Activated CD8-positive, alpha-beta memory T cell treated with anti-CD3 and anti-CD28 coated beads, Interleukin-2, amount 50 U/mL, for 24 hours (primary cell): ENCODE results near the gene PEDS1.
A peak's percentile ranks its signal among the peaks of the same experiment; 100 is the strongest.
"Not testable (repeated sequence)": the region's sequence is repeated elsewhere in the genome, so short reads cannot be mapped to it uniquely, and the experiment has no call there.

Experiments
- DNase-seq: peaks from one replicate; pipeline ENCODE4 v3.0.0-alpha.2; 2020; ENCODE audit errors: extremely low read depth

The PEDS1 gene

GRCh38 chr20:50163570-50164317, 10.2 kb upstream of the PEDS1 start:
- DNase-seq, result no peak

DNA sequence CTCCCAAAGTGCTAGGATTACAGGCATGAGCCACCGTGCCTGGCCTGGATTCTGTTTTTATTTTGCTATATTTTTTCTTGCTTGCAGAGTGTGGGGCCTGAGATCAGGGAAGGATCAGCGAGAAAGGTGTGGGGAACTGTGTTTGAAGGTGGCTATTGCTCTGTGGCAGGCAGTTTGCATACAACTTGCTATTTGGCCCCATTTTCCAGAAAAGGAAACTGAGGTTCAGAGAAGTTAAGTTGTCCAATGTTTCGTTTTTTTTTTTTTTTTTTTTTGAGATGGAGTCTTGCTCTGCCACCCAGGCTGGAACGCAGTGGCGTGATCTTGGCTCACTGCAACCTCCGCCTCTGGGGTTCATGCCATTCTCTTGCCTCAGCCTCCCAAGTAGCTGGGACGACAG, 8.0 kb upstream of the PEDS1 start:
- DNase-seq, result not testable (repeated sequence)

- no peak for DNase-seq
These were observed 397 bp downstream of the PEDS1 start for GRCh38 chr20:50153153-50153499.

- DNase-seq, result no peak
These were observed 950 bp downstream of the PEDS1 start for GRCh38 chr20:50152394-50153152.

GRCh38 chr20:50151034-50151743, 2.3 kb downstream of the PEDS1 start:
- DNase-seq, result no peak

GRCh38 chr20:50149481-50150254, 3.9 kb downstream of the PEDS1 start:
- DNase-seq, result no peak

- DNase-seq, result peak; percentile 41
These were observed 6.5 kb downstream of the PEDS1 start for GRCh38 chr20:50146732-50147662.

- DNase-seq, result no peak
These were observed 7.3 kb downstream of the PEDS1 start for GRCh38 chr20:50146214-50146613.

- DNase-seq, result no peak
These were observed 8.0 kb downstream of the PEDS1 start for GRCh38 chr20:50145566-50145965.

DNA sequence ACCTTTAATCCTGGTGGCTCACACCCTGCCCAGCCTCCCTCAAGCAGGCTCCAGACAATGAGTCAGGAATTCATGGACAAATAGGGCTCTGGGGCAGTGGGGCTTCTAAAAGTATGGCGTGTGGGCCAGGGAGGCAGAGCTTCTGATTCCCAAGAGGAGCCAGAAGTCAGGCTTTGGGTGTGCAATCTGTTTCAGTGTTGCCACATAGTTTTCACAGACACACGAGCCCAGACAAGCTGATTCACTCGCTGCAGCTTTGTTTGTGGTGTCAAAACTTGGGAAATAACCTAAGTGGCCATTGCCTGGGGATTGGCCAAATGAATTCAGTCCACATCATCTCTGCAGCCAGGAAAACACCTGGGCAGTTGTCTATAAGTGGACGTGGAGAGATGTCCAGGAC, 9.2 kb downstream of the PEDS1 start:
- DNase-seq, result no peak

DNA sequence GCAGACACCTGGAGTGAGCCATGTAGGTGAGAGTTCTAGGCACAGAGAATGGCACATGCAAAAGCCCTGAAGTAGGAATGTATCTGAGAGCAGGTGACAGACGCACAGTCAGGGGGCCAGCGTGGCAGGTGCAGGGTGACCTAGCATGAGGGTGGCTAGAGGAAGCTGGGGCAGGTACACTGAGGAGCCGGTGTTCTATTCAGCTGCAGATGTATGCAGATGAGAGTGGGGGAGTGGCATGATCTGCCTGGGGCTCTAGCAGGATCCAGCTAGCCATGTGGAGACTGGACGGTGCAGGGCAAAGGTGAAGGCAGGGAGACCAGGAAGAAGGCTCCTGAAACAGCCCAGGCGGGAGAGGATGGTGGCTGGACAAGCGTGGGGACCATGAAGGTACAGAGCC, 10.7 kb downstream of the PEDS1 start:
- no peak for DNase-seq

GRCh38 chr20:50141811-50142561, 11.5 kb downstream of the PEDS1 start:
- no peak for DNase-seq

DNA sequence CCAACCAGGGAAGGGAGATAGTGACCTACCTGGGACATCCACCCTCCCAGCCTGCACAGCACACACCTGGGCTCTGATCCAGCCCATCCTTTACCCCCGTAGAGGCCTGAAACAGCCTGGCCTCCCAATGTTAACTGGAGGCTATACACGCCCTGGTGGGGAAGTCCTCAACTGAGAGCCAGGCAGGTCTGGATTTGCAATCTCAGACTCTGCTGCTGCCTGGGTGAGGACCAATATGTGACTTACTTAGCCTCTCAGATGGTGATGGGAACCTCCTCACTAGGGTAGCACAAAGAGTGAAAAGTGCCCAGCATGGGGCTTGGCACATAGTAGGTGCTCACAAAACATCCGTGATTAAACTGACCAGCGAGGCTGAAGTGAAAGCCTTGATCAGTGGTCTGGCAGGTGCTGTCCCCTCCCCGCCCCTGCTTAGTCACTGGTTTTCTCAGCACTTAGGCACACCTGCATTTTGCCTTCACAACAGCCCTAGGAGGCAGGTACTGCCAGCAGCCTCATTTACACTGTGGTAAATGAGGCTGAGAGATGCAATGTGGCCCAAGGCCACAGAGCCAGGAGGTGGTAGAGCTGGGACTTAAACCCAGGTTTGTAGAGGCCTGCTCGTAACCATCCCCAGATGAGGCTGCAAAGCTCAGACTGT, 12.4 kb downstream of the PEDS1 start:
- DNase-seq, result no peak

DNA sequence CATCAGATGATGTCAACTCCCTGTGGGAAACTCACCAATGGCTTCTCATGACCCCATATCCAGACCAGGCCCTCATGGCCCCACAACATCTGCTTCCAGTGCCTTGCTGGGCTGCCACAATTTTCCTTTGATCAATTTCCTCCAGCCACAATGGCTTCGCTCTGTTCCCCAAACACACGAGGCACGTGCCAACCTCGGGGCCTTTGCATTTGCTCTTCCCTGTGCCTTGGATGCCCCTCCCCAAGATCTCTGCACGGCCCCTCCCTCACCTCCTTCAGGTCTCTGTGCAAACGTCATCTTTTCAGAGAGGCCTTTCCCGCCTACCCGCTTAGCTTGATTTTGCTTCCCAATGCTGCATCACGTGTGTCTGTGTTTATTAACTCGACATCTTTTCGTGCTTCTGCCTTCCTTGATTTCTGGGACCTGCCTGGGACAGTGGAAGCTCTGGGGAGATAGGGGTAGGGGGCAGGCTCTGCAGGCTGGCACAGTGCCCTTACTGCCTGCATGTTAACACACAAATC, 13.1 kb downstream of the PEDS1 start:
- DNase-seq, result no peak

DNA sequence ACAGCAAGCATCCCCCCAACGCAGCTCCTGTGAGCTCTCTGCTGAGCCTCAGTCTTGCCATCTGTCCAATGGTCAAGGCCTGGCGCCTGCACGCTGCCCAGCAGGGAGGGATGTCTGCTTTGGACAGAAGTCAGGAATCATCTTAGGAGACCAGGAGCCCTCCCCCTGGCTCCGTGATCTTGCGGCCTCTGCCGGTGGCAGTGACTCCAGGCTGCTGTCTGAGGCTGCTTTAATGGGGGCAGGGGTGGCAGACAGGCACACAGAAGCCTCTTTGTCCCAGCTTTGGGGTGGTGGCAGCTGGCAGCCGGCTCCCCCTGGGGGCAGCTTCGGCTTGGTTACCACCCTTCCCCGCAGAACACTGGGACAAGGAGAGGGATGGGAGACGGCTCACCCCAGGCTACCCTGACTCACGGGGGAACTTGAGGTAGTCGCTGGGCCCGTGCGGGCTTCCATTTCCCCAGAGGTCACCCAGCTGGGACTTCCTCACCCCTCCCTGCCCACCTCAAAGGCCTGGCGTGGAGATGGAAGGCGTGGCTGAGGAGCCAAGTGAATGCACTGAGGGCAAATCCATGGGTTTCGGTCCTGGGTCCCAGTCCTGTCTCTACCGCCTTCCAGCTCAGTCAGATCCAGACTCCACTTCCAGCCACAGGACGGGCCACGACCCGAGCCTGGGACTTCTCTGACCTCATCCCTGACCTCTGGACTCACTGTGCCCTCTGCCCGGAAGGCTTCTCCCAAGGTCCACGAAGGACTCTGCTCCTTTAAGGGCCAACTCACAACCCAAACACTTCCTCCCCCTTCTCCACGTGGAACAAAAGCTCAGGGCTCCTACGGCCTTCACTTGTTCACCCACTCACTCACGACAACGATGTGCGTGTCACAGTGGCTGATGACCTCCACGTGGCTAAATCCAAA, 14.8 kb downstream of the PEDS1 start:
- no peak for DNase-seq

- DNase-seq, result no peak
These were observed 15.4 kb downstream of the PEDS1 start for GRCh38 chr20:50138120-50138478.

GRCh38 chr20:50137702-50138101, 15.8 kb downstream of the PEDS1 start:
- not testable (repeated sequence) for DNase-seq

GRCh38 chr20:50136822-50137599, 16.5 kb downstream of the PEDS1 start:
- no peak for DNase-seq
